CD4-positive, alpha-beta T cell (primary cell): ENCODE data around the gene KLHL35. TPM values are rescaled to one million over a fixed set of nuclear protein-coding genes. Genes with fewer than 3 reads are reported as not detected.
A peak's percentile ranks its signal among the peaks of the same experiment; 100 is the strongest.

ENCODE experiments used
- ATAC-seq: fragments of 200-7000 bp; cut with Tn5 transposase; one replicate; pipeline ENCODE4 v1.10.0; 2022; ENCODE audit warnings: mild to moderate bottlenecking; ENCODE audit not compliant: poor library complexity
- CTCF ChIA-PET: fragments of 350-600 bp; sonication (Branson Sonifier 250); formaldehyde crosslinking; loops from one replicate; lab custom pipeline; 2021; ENCODE audit warnings: antibody characterized with exemption, inconsistent platforms; lab: Charles Lee
- POLR2A ChIA-PET: fragments of 350-600 bp; sonication (Branson Sonifier 250); formaldehyde crosslinking; loops from one replicate; lab custom pipeline; 2021; ENCODE audit warnings: antibody characterized with exemption, inconsistent platforms; lab: Charles Lee
- DNase-seq, 14 experiments: peaks; one replicate each; pipeline ENCODE4 v3.0.0-alpha.2; 2013 to 2020; ENCODE audit warnings: mixed read lengths in 2 of 14
- H3K27ac ChIP-seq, 2 donors: one replicate each; pipeline versions ENCODE4 v1.5.1 to v1.7.0; 2013; ENCODE audit warnings: low read length in 2 of 2, low read depth in 1 of 2, mild to moderate bottlenecking in 1 of 2
- H3K27me3 ChIP-seq, 2 experiments: 1 replicate in 1 of 2; 2 replicates in 1 of 2; pipeline versions ENCODE4 v1.6.1 to v1.7.0; 2013; ENCODE audit warnings: low read length in 2 of 2, control low read depth in 1 of 2, mild to moderate bottlenecking in 1 of 2, moderate library complexity in 1 of 2; ENCODE audit not compliant: insufficient read depth in 2 of 2, control insufficient read depth in 1 of 2
- H3K36me3 ChIP-seq: one replicate; pipeline ENCODE4 v1.6.1; 2013; ENCODE audit warnings: low read length, control low read depth; ENCODE audit not compliant: insufficient read depth
- H3K4me1 ChIP-seq: one replicate; pipeline ENCODE4 v1.6.1; 2013; ENCODE audit warnings: low read length, control low read depth; ENCODE audit not compliant: insufficient read depth
- H3K4me3 ChIP-seq: one replicate; pipeline ENCODE4 v1.5.1; 2013; ENCODE audit warnings: mild to moderate bottlenecking, low read length, moderate library complexity
- H3K9me3 ChIP-seq, 2 experiments: 1 replicate in 1 of 2; 2 replicates in 1 of 2; pipeline versions ENCODE4 v1.6.1 to v1.7.0; 2013; ENCODE audit warnings: low read length in 2 of 2, mild to moderate bottlenecking in 2 of 2, control low read depth in 1 of 2, moderate library complexity in 1 of 2; ENCODE audit not compliant: control insufficient read depth in 1 of 2, insufficient read depth in 1 of 2
- H3K27ac Mint-ChIP-seq: one replicate; pipeline ENCODE4 v1.8.0; 2020; ENCODE audit warnings: mixed read lengths
- H3K27me3 Mint-ChIP-seq: one replicate; pipeline ENCODE4 v1.8.0; 2021; ENCODE audit warnings: mixed read lengths
- H3K36me3 Mint-ChIP-seq: one replicate; pipeline ENCODE4 v1.8.0; 2021; ENCODE audit warnings: low read depth, mixed read lengths
- H3K4me1 Mint-ChIP-seq: one replicate; pipeline ENCODE4 v1.8.0; 2021; ENCODE audit warnings: low read depth, mixed read lengths
- H3K4me3 Mint-ChIP-seq: one replicate; pipeline ENCODE4 v1.8.0; 2020; ENCODE audit warnings: mild to moderate bottlenecking, mixed read lengths
- H3K9me3 Mint-ChIP-seq: one replicate; pipeline ENCODE4 v1.8.0; 2020; ENCODE audit warnings: mixed read lengths
- CTCF ChIP-seq: fragments of 200-600 bp; IDR thresholded peaks from one replicate; pipeline ENCODE4 v1.8.0; 2022; ENCODE audit warnings: antibody characterized with exemption, mild to moderate bottlenecking
- intact Hi-C, 2 experiments: fragments of 100-400 bp; cut with DNase I in 1 of 2; cut with micrococcal nuclease in 1 of 2; formaldehyde crosslinking; loops; one replicate each; pipeline versions ENCODE4 v1.15.1 to v1.9.0; 2023 to 2025; cut with DNase I, micrococcal nuclease
- total RNA-seq, 174 experiments: library from RNA in 2 of 174; stranded (reverse) in 2 of 174; gene quantifications; one replicate each; pipeline ENCODE4 v1.2.3 and lab custom pipeline; 2021 to 2026

KLHL35 gene
- total RNA-seq, 2 experiments from 2014 or later: 0.33 to 0.81 TPM

GRCh38 chr11:75454987-75455386 is 22.0 kb upstream of the KLHL35 start:
- Histone ChIP-seq H3K27ac (no peak overlapping the region), H3K9me3 (peaks cover 0 to 7% of the 10 kb centered on the region in 2 experiments), H3K27me3 (no peaks in the 10 kb centered on the region), H3K36me3 (peaks cover 14% of the 10 kb centered on the region), H3K4me3 (no peak overlapping the region), H3K4me1 (no peaks in the 10 kb centered on the region)
- Mint-ChIP-seq H3K4me1 (no peaks in the 10 kb centered on the region), H3K4me3 (no peak overlapping the region), H3K27ac (no peak overlapping the region), H3K27me3 (no peaks in the 10 kb centered on the region), H3K9me3 (no peaks in the 10 kb centered on the region), H3K36me3 (peaks cover 17% of the 10 kb centered on the region)
- no peak for TF ChIP-seq CTCF
- ChIA-PET CTCF (interaction anchor here (1.4 kb wide), 1 partner anchor 71 kb away, joined by 3 read pairs; the partner anchor contains the start of gene GDPD5), POLR2A (no interaction called here)
- intact Hi-C loops: no loop called here
- DNase-seq (no peak), ATAC-seq (no peak)

- ATAC-seq (no peak), DNase-seq (no peak)
- Mint-ChIP-seq H3K27me3 (no peaks in the 10 kb centered on the region), H3K36me3 (peaks cover 15% of the 10 kb centered on the region), H3K4me3 (no peak overlapping the region), H3K27ac (no peak overlapping the region), H3K9me3 (no peaks in the 10 kb centered on the region), H3K4me1 (no peaks in the 10 kb centered on the region)
- H3K4me3 ChIP-seq: no peak overlapping the region
- ChIA-PET POLR2A (no interaction called here), CTCF (interaction anchor here (1.4 kb wide), 1 partner anchor 72 kb away, joined by 3 read pairs; the partner anchor contains the start of gene GDPD5)
- intact Hi-C loops: no loop called here
- H3K9me3 ChIP-seq: peaks cover 0 to 7% of the 10 kb centered on the region in 2 experiments
- no peak for TF ChIP-seq CTCF
- no peak overlapping the region for H3K27ac ChIP-seq
- H3K36me3 ChIP-seq: peaks cover 14% of the 10 kb centered on the region
- no peaks in the 10 kb centered on the region for H3K4me1 ChIP-seq
- H3K27me3 ChIP-seq: no peaks in the 10 kb centered on the region
Observed at GRCh38 chr11:75453916-75454655, 21.1 kb upstream of the KLHL35 start.

GRCh38 chr11:75450826-75451821 is 18.1 kb upstream of the KLHL35 start:
- peaks cover 13% of the 10 kb centered on the region for H3K36me3 Mint-ChIP-seq
- no peaks in the 10 kb centered on the region for H3K9me3 Mint-ChIP-seq
- Histone ChIP-seq H3K4me3 (no peak overlapping the region), H3K9me3 (peaks cover 0 to 7% of the 10 kb centered on the region in 2 experiments), H3K4me1 (no peaks in the 10 kb centered on the region), H3K36me3 (peaks cover 9% of the 10 kb centered on the region), H3K27me3 (no peaks in the 10 kb centered on the region), H3K27ac (no peak overlapping the region)
- intact Hi-C loops: no loop called here
- H3K27me3 Mint-ChIP-seq: no peaks in the 10 kb centered on the region
- no peak overlapping the region for H3K27ac Mint-ChIP-seq
- ChIA-PET CTCF (interaction anchor here (0.6 to 1.2 kb wide), 2 partner anchors 81 to 124 kb away, joined by 4 to 5 read pairs; no protein-coding TSS in a partner anchor), POLR2A (no interaction called here)
- DNase-seq (peak in 8 of 14 experiments; percentile 10 to 51 (median 25)), ATAC-seq (peak; percentile 29)
- H3K4me1 Mint-ChIP-seq: no peaks in the 10 kb centered on the region
- H3K4me3 Mint-ChIP-seq: no peak overlapping the region
- peak; percentile 56 for TF ChIP-seq CTCF
